Neural progenitor cell (in vitro differentiated cells): ENCODE measurements around the gene MYO1B.

Experiments used
- CTCF ChIP-seq: fragments of 200-600 bp; sonication (generic); IDR thresholded peaks from 2 replicates; pipeline ENCODE4 v1.5.1; 2017; ENCODE audit warnings: antibody characterized with exemption, mild to moderate bottlenecking
- EZH2 ChIP-seq: fragments of 200-600 bp; sonication (generic); IDR thresholded peaks from 2 replicates; pipeline ENCODE4 v1.6.1; 2017; ENCODE audit warnings: antibody characterized with exemption, mild to moderate bottlenecking, moderate library complexity

GRCh38 chr2:191386938-191387536 is 141.8 kb downstream of the MYO1B start:
- TF ChIP-seq EZH2, result no peak
- no peak for TF ChIP-seq CTCF
